Activated CD4-positive, alpha-beta T cell treated with anti-CD3 and anti-CD28 coated beads for 24 hours (primary cell): Measurements from ENCODE around the gene ZNF273.
A peak's percentile ranks its signal among the peaks of the same experiment; 100 is the strongest.
"Not testable (repeated sequence)": the region's sequence is repeated elsewhere in the genome, so short reads cannot be mapped to it uniquely, and the experiment has no call there.

ENCODE experiments used
- DNase-seq, 2 donors: peaks; one replicate each; pipeline ENCODE4 v3.0.0-alpha.2; 2020; ENCODE audit warnings: low read depth in 2 of 2

ZNF273 gene

GRCh38 chr7:64902806-64903721 is at the start of gene ZNF273:
ZNF273 (plus strand) TSS chr7:64903273; CDS start chr7:64903318, 45 bp downstream.
- DNase-seq = peak; percentile 85 to 88

GRCh38 chr7:64853679-64854078 is 49.4 kb upstream of the ZNF273 start:
- DNase-seq = no peak

- no peak for DNase-seq
These were observed 48.1 kb upstream of the ZNF273 start for GRCh38 chr7:64854969-64855368.

- DNase-seq = no peak
These were observed 40.1 kb upstream of the ZNF273 start for GRCh38 chr7:64863021-64863420.

GRCh38 chr7:64863530-64863929 is 39.5 kb upstream of the ZNF273 start:
- DNase-seq = not testable (repeated sequence)

GRCh38 chr7:64863969-64864368 is 39.1 kb upstream of the ZNF273 start:
- DNase-seq = no peak

GRCh38 chr7:64867863-64868440 is 35.1 kb upstream of the ZNF273 start:
- DNase-seq = no peak

- DNase-seq = no peak
These were observed 34.6 kb upstream of the ZNF273 start for GRCh38 chr7:64868499-64868898.

GRCh38 chr7:64869121-64869725 is 33.9 kb upstream of the ZNF273 start:
- no peak for DNase-seq

- DNase-seq = no peak
These were observed 33.0 kb upstream of the ZNF273 start for GRCh38 chr7:64869912-64870562.

- no peak for DNase-seq
These were observed 32.4 kb upstream of the ZNF273 start for GRCh38 chr7:64870656-64871055.

- DNase-seq = no peak
These were observed 31.3 kb upstream of the ZNF273 start for GRCh38 chr7:64871761-64872160.

- no peak for DNase-seq
These were observed 30.5 kb upstream of the ZNF273 start for GRCh38 chr7:64872351-64873154.

- DNase-seq = no peak
These were observed 29.9 kb upstream of the ZNF273 start for GRCh38 chr7:64873155-64873500.

GRCh38 chr7:64873517-64873916 is 29.6 kb upstream of the ZNF273 start:
- no peak for DNase-seq

GRCh38 chr7:64874114-64874513 is 29.0 kb upstream of the ZNF273 start:
- DNase-seq = no peak

GRCh38 chr7:64874562-64875250 is 28.4 kb upstream of the ZNF273 start:
- DNase-seq = no peak

GRCh38 chr7:64875258-64875657 is 27.8 kb upstream of the ZNF273 start:
- DNase-seq = no peak

- no peak for DNase-seq
These were observed 27.2 kb upstream of the ZNF273 start for GRCh38 chr7:64875658-64876406.
